ENCODE results near the gene KANSL1.

The KANSL1 gene

GRCh38 chr17:46127524-46127923, 65.7 kb downstream of the KANSL1 start:
- no peak for DNase-seq (ENCODE audit: extremely low read depth, low read depth)
- no peak overlapping the region for H3K4me3 ChIP-seq (replicated peaks; ENCODE audit: low read depth, low read length)
- no peak for TF ChIP-seq CTCF (IDR thresholded peaks at IDR 0.05; ENCODE audit: low read depth, low read length, missing control alignments)

GRCh38 chr17:46126840-46127239, 66.4 kb downstream of the KANSL1 start:
- H3K4me3 ChIP-seq (replicated peaks; ENCODE audit: low read depth, low read length) = no peak overlapping the region
- DNase-seq (ENCODE audit: extremely low read depth, low read depth) = no peak
- TF ChIP-seq CTCF (IDR thresholded peaks at IDR 0.05; ENCODE audit: low read depth, low read length, missing control alignments) = no peak

DNA sequence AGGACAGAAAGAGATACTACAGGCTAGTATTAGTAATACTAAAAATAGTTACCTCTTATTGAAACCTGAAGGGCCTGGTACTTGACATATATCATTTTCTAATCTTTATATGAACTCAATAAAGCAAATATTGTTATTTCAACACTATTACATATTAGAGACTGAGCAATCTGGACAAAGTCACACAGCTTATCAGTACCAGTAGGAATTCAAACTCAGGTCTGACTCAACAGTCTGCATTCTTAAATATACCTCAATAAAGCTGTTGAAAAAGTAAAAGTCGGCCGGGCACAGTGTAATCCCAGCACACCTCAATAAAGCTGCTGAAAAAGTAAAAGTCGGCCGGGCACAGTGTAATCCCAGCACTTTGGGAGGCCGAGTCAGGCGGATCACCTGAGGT, 67.4 kb downstream of the KANSL1 start:
- no peak for DNase-seq (ENCODE audit: extremely low read depth, low read depth)
- TF ChIP-seq CTCF (IDR thresholded peaks at IDR 0.05; ENCODE audit: low read depth, low read length, missing control alignments) = no peak

GRCh38 chr17:46124695-46125592, 68.3 kb downstream of the KANSL1 start:
- no peak for TF ChIP-seq CTCF (IDR thresholded peaks at IDR 0.05; ENCODE audit: low read depth, low read length, missing control alignments)
- no peak overlapping the region for H3K4me3 ChIP-seq (replicated peaks; ENCODE audit: low read depth, low read length)
- no peak for DNase-seq (ENCODE audit: extremely low read depth, low read depth)

More for the DNA sequence above, 67.4 kb downstream of the KANSL1 start:
- H3K4me3 ChIP-seq (replicated peaks; ENCODE audit: low read depth, low read length) = no peak overlapping the region

DNA sequence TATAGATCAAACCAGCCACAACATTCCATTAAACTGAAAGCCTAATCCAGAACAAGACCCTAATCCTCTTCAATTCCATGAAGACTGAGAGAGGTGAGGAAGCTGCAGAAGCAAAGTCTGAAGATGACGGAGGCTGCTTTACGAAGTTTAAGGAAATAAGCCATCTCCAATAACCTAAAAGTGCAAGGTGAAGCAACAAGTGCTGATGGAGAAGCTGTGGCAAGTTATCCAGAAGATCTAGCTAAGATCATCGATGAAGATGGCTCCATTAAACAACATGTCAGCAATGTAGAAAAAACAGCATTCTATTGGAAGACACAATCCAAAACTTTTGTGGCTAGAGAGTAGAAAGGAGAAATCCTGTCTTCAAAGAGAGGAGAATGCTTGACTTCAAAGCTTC, 69.6 kb downstream of the KANSL1 start:
- DNase-seq (ENCODE audit: extremely low read depth, low read depth) = no peak
- no peak overlapping the region for H3K4me3 ChIP-seq (replicated peaks; ENCODE audit: low read depth, low read length)
- no peak for TF ChIP-seq CTCF (IDR thresholded peaks at IDR 0.05; ENCODE audit: low read depth, low read length, missing control alignments)

DNA sequence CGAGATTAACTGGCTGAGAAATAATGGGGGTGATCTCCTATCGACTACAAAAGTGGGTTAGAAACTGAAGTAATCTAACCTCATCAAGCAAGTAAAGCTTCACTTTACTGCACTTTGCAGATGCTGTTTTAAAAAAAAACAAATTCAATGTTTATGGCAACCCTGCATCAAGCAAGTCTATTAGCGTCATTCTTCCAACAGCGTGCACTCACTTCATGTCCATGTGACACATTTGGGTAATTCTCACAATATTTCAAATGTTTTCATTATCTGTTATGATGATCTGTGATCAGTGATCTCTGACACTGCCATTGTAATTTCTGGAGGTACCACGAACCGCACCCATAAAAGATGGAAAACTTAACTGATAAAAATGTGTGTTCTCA, 70.8 kb downstream of the KANSL1 start:
- no peak overlapping the region for H3K4me3 ChIP-seq (replicated peaks; ENCODE audit: low read depth, low read length)
- TF ChIP-seq CTCF (IDR thresholded peaks at IDR 0.05; ENCODE audit: low read depth, low read length, missing control alignments) = no peak
- no peak for DNase-seq (ENCODE audit: extremely low read depth, low read depth)
